HG02973 (cell line): Measurements from ENCODE around the gene SH3RF3.

Source experiments
- ATAC-seq: cut with Tn5 transposase; IDR thresholded peaks from one replicate; pipeline ENCODE4 v1.9.1; 2021; ENCODE audit warnings: moderate library complexity; ENCODE audit not compliant: unreplicated experiment

Gene SH3RF3

GRCh38 chr2:109371481-109372170 lies 242.6 kb downstream of the SH3RF3 start:
- no peak for ATAC-seq

- no peak for ATAC-seq
These were observed 243.2 kb downstream of the SH3RF3 start for GRCh38 chr2:109372171-109372568.

- no peak for ATAC-seq
These were observed 243.6 kb downstream of the SH3RF3 start for GRCh38 chr2:109372614-109373013.

GRCh38 chr2:109373791-109374547 lies 245.0 kb downstream of the SH3RF3 start:
- no peak for ATAC-seq

GRCh38 chr2:109374548-109375130 lies 245.6 kb downstream of the SH3RF3 start:
- no peak for ATAC-seq

GRCh38 chr2:109375131-109375561 lies 246.1 kb downstream of the SH3RF3 start:
- ATAC-seq: no peak

GRCh38 chr2:109375656-109376055 lies 246.7 kb downstream of the SH3RF3 start:
- ATAC-seq: no peak

- no peak for ATAC-seq
These were observed 247.1 kb downstream of the SH3RF3 start for GRCh38 chr2:109376115-109376514.

- no peak for ATAC-seq
These were observed 247.9 kb downstream of the SH3RF3 start for GRCh38 chr2:109376796-109377495.

- ATAC-seq: no peak
These were observed 249.0 kb downstream of the SH3RF3 start for GRCh38 chr2:109377976-109378375.

GRCh38 chr2:109378682-109379081 lies 249.7 kb downstream of the SH3RF3 start:
- no peak for ATAC-seq

- ATAC-seq: no peak
These were observed 250.5 kb downstream of the SH3RF3 start for GRCh38 chr2:109379507-109379906.

- no peak for ATAC-seq
These were observed 251.7 kb downstream of the SH3RF3 start for GRCh38 chr2:109380502-109381326.

GRCh38 chr2:109381327-109381820 lies 252.4 kb downstream of the SH3RF3 start:
- ATAC-seq: no peak

- ATAC-seq: no peak
These were observed 253.4 kb downstream of the SH3RF3 start for GRCh38 chr2:109382226-109382895.

GRCh38 chr2:109382951-109383350 lies 253.9 kb downstream of the SH3RF3 start:
- ATAC-seq: no peak

GRCh38 chr2:109383505-109384307 lies 254.7 kb downstream of the SH3RF3 start:
- no peak for ATAC-seq

- ATAC-seq: no peak
These were observed 255.6 kb downstream of the SH3RF3 start for GRCh38 chr2:109384308-109385271.
